ENCODE measurements around the gene KSR1.

GRCh38 chr17:27610304-27610677 lies 154.0 kb downstream of the KSR1 start:
- TF ChIP-seq EZH2 (IDR thresholded peaks at IDR 0.05; ENCODE audit: low read depth, unreplicated experiment), result no peak
- no peak for TF ChIP-seq CTCF (conservative IDR thresholded peaks at IDR 0.05; ENCODE audit: low read depth in 2 of 2)
- no peak for TF ChIP-seq JUNB (IDR thresholded peaks at IDR 0.05; ENCODE audit: unreplicated experiment)
- TF ChIP-seq EZH2phosphoT487 (IDR thresholded peaks at IDR 0.05; ENCODE audit: unreplicated experiment), result no peak
- TF ChIP-seq REST (IDR thresholded peaks at IDR 0.05; ENCODE audit: unreplicated experiment), result no peak
- TF ChIP-seq POLR2AphosphoS5 (IDR thresholded peaks at IDR 0.05; ENCODE audit: low read depth), result no peak
